GM18907 (cell line): ENCODE measurements around the gene RPS17.

Experiments used
- ATAC-seq: cut with Tn5 transposase; IDR thresholded peaks from one replicate; pipeline ENCODE4 v1.9.1; 2021; ENCODE audit warnings: mild to moderate bottlenecking, moderate library complexity; ENCODE audit not compliant: unreplicated experiment

The RPS17 gene

GRCh38 chr15:82540055-82540983 lies at the start of gene RPS17:
RPS17 (minus strand) TSS chr15:82540457; CDS start chr15:82540428, 29 bp downstream.
- peak; percentile 94 for ATAC-seq

GRCh38 chr15:82587805-82588204 lies 47.5 kb upstream of the RPS17 start:
- ATAC-seq: no peak

GRCh38 chr15:82585072-82585471 lies 44.8 kb upstream of the RPS17 start:
- ATAC-seq: no peak

GRCh38 chr15:82580713-82581112 lies 40.5 kb upstream of the RPS17 start:
- no peak for ATAC-seq

- no peak for ATAC-seq
Observed at GRCh38 chr15:82575335-82575734, 35.1 kb upstream of the RPS17 start.

- no peak for ATAC-seq
Observed at GRCh38 chr15:82572986-82573385, 32.7 kb upstream of the RPS17 start.

- ATAC-seq: no peak
Observed at GRCh38 chr15:82572311-82572710, 32.1 kb upstream of the RPS17 start.

GRCh38 chr15:82571722-82572222 lies 31.5 kb upstream of the RPS17 start:
- no peak for ATAC-seq

GRCh38 chr15:82570721-82571508 lies 30.7 kb upstream of the RPS17 start:
- ATAC-seq: no peak

GRCh38 chr15:82569834-82570233 lies 29.6 kb upstream of the RPS17 start:
- ATAC-seq: no peak

GRCh38 chr15:82568986-82569385 lies 28.7 kb upstream of the RPS17 start:
- no peak for ATAC-seq

- no peak for ATAC-seq
Observed at GRCh38 chr15:82567661-82568060, 27.4 kb upstream of the RPS17 start.

GRCh38 chr15:82566690-82567089 lies 26.4 kb upstream of the RPS17 start:
- ATAC-seq: no peak

- ATAC-seq: no peak
Observed at GRCh38 chr15:82558502-82558901, 18.2 kb upstream of the RPS17 start.

- no peak for ATAC-seq
Observed at GRCh38 chr15:82556315-82557035, 16.2 kb upstream of the RPS17 start.

- ATAC-seq: no peak
Observed at GRCh38 chr15:82554849-82555248, 14.6 kb upstream of the RPS17 start.

GRCh38 chr15:82554351-82554750 lies 14.1 kb upstream of the RPS17 start:
- no peak for ATAC-seq

- ATAC-seq: no peak
Observed at GRCh38 chr15:82553846-82554245, 13.6 kb upstream of the RPS17 start.

- ATAC-seq: no peak
Observed at GRCh38 chr15:82552861-82553260, 12.6 kb upstream of the RPS17 start.

GRCh38 chr15:82551646-82552247 lies 11.5 kb upstream of the RPS17 start:
- ATAC-seq: no peak
